ENCODE results near the gene POU2F2. TPM values are rescaled to one million over a fixed set of nuclear protein-coding genes. Genes with fewer than 3 reads are reported as not detected.

The POU2F2 gene
- total RNA-seq, 1 experiment from 2014 or later = 0.89 TPM

DNA sequence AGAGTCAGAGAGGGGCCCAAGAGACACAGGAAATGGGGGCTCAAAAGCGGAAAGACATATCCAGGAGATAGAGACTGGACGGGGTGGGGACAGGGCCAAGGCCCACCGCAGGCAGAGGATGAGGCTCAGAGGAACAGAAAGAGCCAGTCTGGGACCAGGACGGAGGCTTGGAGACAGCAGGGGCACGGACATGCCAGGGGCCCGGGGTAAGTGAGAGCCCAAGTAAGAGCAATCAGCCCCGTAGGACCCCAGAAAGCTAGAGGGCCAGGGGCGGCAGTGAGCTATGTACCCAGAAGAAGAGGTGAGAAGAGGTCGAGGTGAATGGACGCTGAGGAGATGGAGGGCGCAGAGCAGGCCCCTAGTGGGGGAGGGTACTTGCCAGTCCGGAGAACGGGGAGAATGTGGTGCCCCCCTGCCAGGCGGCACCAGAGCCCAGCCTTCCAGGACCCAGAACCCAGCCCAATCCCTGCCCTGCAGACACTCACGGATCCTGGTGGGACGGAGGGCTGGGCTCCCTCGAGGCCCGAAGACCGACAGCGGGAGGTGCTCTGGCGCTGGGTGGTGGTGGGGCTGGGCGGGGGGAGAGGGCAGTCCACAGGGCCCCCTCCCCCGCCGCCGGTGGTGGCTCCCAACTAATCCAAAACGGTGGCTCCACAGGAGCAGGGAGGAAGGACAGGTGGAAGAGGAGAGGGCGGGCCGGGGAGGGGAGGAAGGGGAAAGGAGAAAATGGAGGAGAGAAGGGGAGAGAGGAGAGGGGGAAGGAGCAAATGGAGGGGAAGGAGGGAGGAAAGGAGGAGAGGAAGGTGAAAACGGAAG lies 63.3 kb downstream of the POU2F2 start (continued):
- TF ChIP-seq, protein P1, sequence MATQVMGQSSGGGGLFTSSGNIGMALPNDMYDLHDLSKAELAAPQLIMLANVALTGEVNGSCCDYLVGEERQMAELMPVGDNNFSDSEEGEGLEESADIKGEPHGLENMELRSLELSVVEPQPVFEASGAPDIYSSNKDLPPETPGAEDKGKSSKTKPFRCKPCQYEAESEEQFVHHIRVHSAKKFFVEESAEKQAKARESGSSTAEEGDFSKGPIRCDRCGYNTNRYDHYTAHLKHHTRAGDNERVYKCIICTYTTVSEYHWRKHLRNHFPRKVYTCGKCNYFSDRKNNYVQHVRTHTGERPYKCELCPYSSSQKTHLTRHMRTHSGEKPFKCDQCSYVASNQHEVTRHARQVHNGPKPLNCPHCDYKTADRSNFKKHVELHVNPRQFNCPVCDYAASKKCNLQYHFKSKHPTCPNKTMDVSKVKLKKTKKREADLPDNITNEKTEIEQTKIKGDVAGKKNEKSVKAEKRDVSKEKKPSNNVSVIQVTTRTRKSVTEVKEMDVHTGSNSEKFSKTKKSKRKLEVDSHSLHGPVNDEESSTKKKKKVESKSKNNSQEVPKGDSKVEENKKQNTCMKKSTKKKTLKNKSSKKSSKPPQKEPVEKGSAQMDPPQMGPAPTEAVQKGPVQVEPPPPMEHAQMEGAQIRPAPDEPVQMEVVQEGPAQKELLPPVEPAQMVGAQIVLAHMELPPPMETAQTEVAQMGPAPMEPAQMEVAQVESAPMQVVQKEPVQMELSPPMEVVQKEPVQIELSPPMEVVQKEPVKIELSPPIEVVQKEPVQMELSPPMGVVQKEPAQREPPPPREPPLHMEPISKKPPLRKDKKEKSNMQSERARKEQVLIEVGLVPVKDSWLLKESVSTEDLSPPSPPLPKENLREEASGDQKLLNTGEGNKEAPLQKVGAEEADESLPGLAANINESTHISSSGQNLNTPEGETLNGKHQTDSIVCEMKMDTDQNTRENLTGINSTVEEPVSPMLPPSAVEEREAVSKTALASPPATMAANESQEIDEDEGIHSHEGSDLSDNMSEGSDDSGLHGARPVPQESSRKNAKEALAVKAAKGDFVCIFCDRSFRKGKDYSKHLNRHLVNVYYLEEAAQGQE (IDR thresholded peaks at IDR 0.05; ENCODE audit: low read depth) = no peak
- no peak for TF ChIP-seq EZH2 (IDR thresholded peaks at IDR 0.05)
- TF ChIP-seq, protein P2, sequence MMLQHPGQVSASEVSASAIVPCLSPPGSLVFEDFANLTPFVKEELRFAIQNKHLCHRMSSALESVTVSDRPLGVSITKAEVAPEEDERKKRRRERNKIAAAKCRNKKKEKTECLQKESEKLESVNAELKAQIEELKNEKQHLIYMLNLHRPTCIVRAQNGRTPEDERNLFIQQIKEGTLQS (IDR thresholded peaks at IDR 0.05) = no peak
- no peak for TF ChIP-seq FOSL1 (IDR thresholded peaks at IDR 0.05; ENCODE audit: low read depth)
- TF ChIP-seq, protein P3, sequence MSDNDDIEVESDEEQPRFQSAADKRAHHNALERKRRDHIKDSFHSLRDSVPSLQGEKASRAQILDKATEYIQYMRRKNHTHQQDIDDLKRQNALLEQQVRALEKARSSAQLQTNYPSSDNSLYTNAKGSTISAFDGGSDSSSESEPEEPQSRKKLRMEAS (IDR thresholded peaks at IDR 0.05) = no peak
- TF ChIP-seq EGR1 (IDR thresholded peaks at IDR 0.05; ENCODE audit: low read depth) = no peak

DNA sequence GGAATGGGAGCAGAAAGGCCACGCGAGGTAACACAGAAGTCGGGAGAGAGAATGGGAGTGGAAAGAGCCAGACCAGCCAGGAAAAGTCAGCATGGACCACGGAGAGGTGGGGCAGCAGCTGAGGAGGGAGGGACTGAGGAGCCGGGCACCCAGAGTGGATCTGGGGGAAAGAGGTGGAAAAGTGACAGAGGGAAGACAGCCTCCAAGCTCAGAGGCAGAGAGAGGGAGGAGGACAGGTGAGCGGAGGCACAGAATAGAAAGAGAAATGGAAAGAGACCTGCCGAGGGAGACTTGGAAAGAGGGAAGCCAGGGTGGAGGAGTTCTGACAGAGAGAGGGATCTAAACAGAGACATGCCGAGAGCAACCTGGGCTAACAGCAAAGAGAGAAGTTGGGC lies 63.9 kb downstream of the POU2F2 start:
- ATAC-seq (no peak), DNase-seq (ENCODE audit: low read depth, low spot score) (no peak)
- intact Hi-C loops (cut with micrococcal nuclease) = no loop called here
- BruUV-seq (replicated peaks) = no TSS peak
- Histone ChIP-seq H3K27me3 (ENCODE audit: insufficient read depth, low read length) (peaks cover 20% of the 10 kb centered on the region; the same call in 1 of the 2 replicates), H3K9ac (ENCODE audit: low read length) (no peak overlapping the region), H3K4me2 (ENCODE audit: low read length) (no peak overlapping the region), H3K27ac (ENCODE audit: low read depth, low read length) (no peak overlapping the region), H3K36me3 (ENCODE audit: control insufficient read depth in 1 of 2, insufficient read depth in 2 of 2, low read length in 2 of 2) (no peaks in the 10 kb centered on the region), H3K9me3 (ENCODE audit: control insufficient read depth in 1 of 2, insufficient read depth in 1 of 2, low read depth in 1 of 2, low read length in 2 of 2) (no peaks in the 10 kb centered on the region), H2AFZ (ENCODE audit: low read depth, low read length, poor library complexity, severe bottlenecking) (no peak overlapping the region), H4K20me1 (ENCODE audit: insufficient read depth) (no peaks in the 10 kb centered on the region), H3K79me2 (ENCODE audit: insufficient read depth, low read length) (no peaks in the 10 kb centered on the region), H3K9me2 (ENCODE audit: insufficient read depth) (no peaks in the 10 kb centered on the region; the same call in 1 of the 2 replicates), H3K4me3 (replicated peaks in 1 of 2; ENCODE audit: low read depth in 1 of 2, low read length in 2 of 2) (no peak overlapping the region), H3K4me1 (ENCODE audit: control insufficient read depth in 1 of 2, insufficient read depth in 2 of 2, low read length in 2 of 2) (peaks cover 0 to 3% of the 10 kb centered on the region in 2 experiments; a peak in 1 of 4 replicates)
- TF ChIP-seq, protein P3 (IDR thresholded peaks at IDR 0.05) = no peak
- no peak for TF ChIP-seq EGR1 (IDR thresholded peaks at IDR 0.05; ENCODE audit: low read depth)
- ChIA-PET CTCF (no interaction called here), POLR2A (no interaction called here), RAD21 (ENCODE audit: low non-redundant PET in 1 of 2, low total read pairs in 2 of 2, uncharacterized antibody in 2 of 2, unreplicated experiment in 2 of 2) (no interaction called here)
